ENCODE results near the gene KCNJ9. TPM values are rescaled to one million over a fixed set of nuclear protein-coding genes. Genes with fewer than 3 reads are reported as not detected.

KCNJ9 gene
- total RNA-seq (2021; ENCODE audit: unreplicated experiment) (0.05 TPM), Bru-seq, nascent RNA (percentile 11 among the genes with signal in this experiment), BruChase-seq, experiment 1, labeled RNA remaining after a 6-hour chase (percentile 24 among the genes with signal in this experiment), BruChase-seq, experiment 2, labeled RNA remaining after a 2-hour chase (percentile 19 among the genes with signal in this experiment)
- 0.05 and 0.06 TPM in 2 replicates for polyA plus RNA-seq (2012)
- long read RNA-seq: 0 reads

- no peaks in the 10 kb centered on the region for H3K9me2 ChIP-seq (ENCODE audit: insufficient read depth)
- POLR2A ChIA-PET: no interaction called here
- DNase-seq (ENCODE audit: low read depth, low spot score): no peak
- H4K20me1 ChIP-seq (ENCODE audit: insufficient read depth): no peaks in the 10 kb centered on the region
- intact Hi-C loops (cut with micrococcal nuclease): no loop called here
- peaks cover 26% of the 10 kb centered on the region for H3K27me3 ChIP-seq (ENCODE audit: insufficient read depth, low read length)
- no peaks in the 10 kb centered on the region; a peak in 2 of 4 replicates for H3K4me1 ChIP-seq (ENCODE audit: control insufficient read depth in 1 of 2, insufficient read depth in 2 of 2, low read length in 2 of 2)
- RAD21 ChIA-PET (ENCODE audit: low non-redundant PET in 1 of 2, low total read pairs in 2 of 2, uncharacterized antibody in 2 of 2, unreplicated experiment in 2 of 2): interaction anchor here in 1 of 2 experiments (1.3 kb wide), 1 partner anchor 35 kb away, joined by 3 read pairs; no protein-coding TSS in a partner anchor
- CTCF ChIA-PET: interaction anchor here (1.2 to 3.8 kb wide), 2 partner anchors 23 to 35 kb away, joined by 5 to 33 read pairs; no protein-coding TSS in a partner anchor
- no peak within 1 kb of the TSS for H3K9ac ChIP-seq (ENCODE audit: low read length)
- H3K27ac ChIP-seq (ENCODE audit: low read depth, low read length): no peak within 1 kb of the TSS
- no peak within 1 kb of the TSS for H3K4me3 ChIP-seq (replicated peaks in 1 of 2; ENCODE audit: low read depth in 1 of 2, low read length in 2 of 2)
- no peaks in the 10 kb centered on the region for H3K9me3 ChIP-seq (ENCODE audit: control insufficient read depth in 1 of 2, insufficient read depth in 1 of 2, low read depth in 1 of 2, low read length in 2 of 2)
- no TSS peak for BruUV-seq (replicated peaks)
- H2AFZ ChIP-seq (ENCODE audit: low read depth, low read length, poor library complexity, severe bottlenecking): no peak within 1 kb of the TSS
- ATAC-seq: no peak
- no peak within 1 kb of the TSS for H3K4me2 ChIP-seq (ENCODE audit: low read length)
- TF ChIP-seq MAX (IDR thresholded peaks at IDR 0.05) (no peak), SP1 (IDR thresholded peaks at IDR 0.05; ENCODE audit: low read depth) (no peak), ZNF274 (IDR thresholded peaks at IDR 0.05; ENCODE audit: low read depth, low read length) (no peak), TCF7L2 (IDR thresholded peaks at IDR 0.05; ENCODE audit: borderline replicate concordance, extremely low read depth, insufficient read depth, insufficient read length) (no peak), JUND (IDR thresholded peaks at IDR 0.05) (no peak), EZH2 (IDR thresholded peaks at IDR 0.05) (no peak), FOSL1 (IDR thresholded peaks at IDR 0.05; ENCODE audit: low read depth) (no peak)
- no peaks in the 10 kb centered on the region for H3K79me2 ChIP-seq (ENCODE audit: insufficient read depth, low read length)
- H3K36me3 ChIP-seq (ENCODE audit: control insufficient read depth in 1 of 2, insufficient read depth in 2 of 2, low read length in 2 of 2): no peaks in the 10 kb centered on the region
Measured at GRCh38 chr1:160081261-160081936, at the start of gene KCNJ9. Gene KCNJ9 (plus strand): TSS chr1:160081538. CDS start chr1:160084031, 2,493 bp downstream.
